A172 (cell line): ENCODE results near the gene KITLG. TPM values are rescaled to one million over a fixed set of nuclear protein-coding genes. Genes with fewer than 3 reads are reported as not detected.
"Not testable (repeated sequence)": the region's sequence is repeated elsewhere in the genome, so short reads cannot be mapped to it uniquely, and the experiment has no call there.

Experiments used
- DNase-seq: peaks from one replicate; pipeline ENCODE4 v3.0.0-alpha.2; 2015; ENCODE audit warnings: low spot score
- total RNA-seq: library from RNA; depleted of rRNA; stranded (reverse); fragments of >200 nt; shearing (Covaris generic); gene quantifications from 2 replicates; pipeline ENCODE4 v1.2.3, GENCODE V29; 2014

The KITLG gene
- total RNA-seq, 1 experiment from 2014 or later = 7.8 TPM

DNA sequence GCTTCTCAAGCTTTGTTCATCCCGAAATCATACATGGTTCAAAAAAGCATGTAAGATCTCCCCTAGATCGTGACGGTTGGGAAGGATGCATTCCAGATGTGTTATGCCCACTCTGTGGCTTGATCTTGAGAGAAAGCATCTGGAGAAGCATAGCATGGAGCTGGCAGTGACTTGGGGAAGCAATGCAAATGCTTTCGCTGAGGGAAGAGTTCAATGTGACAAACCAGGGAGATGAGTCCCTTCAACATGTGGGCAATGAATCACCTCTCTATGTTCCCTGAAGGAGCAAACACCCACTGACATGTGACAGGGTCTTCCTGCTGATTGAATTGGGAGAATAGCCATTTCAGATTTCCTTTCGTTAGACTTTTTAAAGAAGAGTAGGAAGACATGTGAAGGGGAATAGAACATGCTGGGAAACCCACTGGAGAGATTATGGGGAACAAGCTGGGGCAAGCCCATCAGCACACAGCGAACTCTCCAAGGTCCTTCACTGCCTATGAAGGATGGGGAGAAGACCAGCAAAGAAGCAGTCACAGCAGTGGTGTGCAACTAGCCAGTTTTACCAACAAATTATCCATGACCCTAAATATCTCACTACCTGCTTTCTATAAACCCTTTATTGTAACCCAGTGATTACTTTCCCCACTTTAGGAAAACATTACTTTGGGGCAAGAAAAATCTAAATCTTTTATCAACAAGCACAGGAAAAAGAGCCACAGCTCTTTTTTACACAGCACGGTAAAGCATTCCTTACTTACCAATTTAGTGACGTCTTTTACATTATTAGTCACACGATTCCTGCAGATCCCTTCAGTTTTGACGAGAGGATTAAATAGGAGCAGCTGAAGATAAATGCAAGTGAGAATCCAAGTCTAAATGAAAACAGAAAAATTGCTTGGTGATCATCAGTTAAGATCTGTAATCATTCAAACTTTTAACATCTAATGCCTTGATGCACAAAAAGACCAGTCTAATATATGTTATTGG, 35.0 kb downstream of the KITLG start:
- DNase-seq = no peak

DNA sequence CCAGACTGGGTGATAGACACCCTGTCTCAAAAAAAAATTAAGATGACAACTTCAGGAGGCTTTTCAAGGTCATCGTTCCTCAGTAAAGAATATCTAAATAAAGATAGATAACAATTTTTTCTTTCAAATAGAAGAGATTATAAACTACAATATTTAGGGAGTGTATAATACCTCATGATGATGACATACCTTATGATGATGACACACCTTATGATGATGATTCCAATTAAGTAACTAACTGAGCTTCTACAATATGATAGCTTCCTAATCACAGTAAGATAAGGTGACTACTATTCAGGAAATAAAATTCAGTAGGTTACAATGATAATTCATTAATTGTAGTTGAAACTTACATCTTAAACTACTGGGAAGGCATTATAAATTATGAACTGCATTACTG, 40.4 kb downstream of the KITLG start:
- no peak for DNase-seq

DNA sequence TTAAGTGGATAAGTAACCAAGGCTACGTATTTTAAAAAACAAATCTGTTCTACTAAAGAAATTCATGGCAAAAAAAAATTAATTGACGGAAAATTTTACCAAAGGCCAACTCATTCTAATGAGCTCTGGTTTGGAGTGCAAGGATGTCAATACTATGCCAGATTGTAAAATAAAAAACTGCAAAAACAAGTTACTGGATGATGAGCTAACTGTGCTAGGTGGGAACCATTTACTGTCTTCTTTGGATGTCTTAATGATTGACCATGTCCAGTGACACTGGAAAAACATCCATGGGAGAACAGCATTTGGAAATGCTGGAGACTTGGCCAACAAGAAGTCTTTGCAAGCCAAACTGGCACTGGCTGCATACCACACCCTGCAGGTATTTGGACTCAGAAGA, 41.6 kb downstream of the KITLG start:
- no peak for DNase-seq

DNA sequence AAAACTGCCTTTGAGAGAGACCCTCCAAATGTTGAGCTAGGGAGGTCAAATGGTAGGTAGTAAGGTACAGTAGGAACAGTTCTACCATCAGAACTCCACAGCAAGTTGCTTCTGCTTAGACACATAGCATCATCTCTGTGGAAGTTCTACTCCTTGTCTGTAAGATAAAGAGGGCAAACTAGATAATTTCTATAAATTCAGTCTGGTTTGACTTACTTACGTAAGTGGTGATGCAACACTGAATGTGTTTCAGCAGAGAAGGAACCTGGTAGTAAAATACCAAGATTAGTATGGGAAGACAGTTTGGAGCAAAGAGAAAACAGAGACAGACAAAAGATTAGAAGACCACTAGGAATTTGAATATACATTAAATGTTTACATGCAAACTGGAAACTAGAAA, 42.0 kb downstream of the KITLG start:
- DNase-seq = no peak

DNA sequence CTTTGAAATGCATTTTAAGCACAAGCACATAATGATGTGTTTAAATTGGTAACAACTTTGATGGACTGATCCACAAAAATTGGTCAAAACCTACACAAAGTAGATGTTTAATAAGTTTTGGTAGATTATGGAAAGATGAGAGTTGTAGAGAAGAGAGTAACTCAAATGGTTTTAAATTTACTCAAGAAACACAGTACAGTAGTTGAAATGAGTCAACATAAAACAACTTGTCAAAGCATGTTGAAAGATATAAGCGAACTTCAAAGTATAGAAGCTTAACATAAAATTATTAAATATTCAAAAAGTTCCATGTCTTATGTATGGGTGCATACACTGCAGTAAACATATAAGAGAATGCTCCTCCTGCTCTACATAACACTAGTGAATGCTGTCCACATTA, 49.4 kb downstream of the KITLG start:
- DNase-seq = no peak

DNA sequence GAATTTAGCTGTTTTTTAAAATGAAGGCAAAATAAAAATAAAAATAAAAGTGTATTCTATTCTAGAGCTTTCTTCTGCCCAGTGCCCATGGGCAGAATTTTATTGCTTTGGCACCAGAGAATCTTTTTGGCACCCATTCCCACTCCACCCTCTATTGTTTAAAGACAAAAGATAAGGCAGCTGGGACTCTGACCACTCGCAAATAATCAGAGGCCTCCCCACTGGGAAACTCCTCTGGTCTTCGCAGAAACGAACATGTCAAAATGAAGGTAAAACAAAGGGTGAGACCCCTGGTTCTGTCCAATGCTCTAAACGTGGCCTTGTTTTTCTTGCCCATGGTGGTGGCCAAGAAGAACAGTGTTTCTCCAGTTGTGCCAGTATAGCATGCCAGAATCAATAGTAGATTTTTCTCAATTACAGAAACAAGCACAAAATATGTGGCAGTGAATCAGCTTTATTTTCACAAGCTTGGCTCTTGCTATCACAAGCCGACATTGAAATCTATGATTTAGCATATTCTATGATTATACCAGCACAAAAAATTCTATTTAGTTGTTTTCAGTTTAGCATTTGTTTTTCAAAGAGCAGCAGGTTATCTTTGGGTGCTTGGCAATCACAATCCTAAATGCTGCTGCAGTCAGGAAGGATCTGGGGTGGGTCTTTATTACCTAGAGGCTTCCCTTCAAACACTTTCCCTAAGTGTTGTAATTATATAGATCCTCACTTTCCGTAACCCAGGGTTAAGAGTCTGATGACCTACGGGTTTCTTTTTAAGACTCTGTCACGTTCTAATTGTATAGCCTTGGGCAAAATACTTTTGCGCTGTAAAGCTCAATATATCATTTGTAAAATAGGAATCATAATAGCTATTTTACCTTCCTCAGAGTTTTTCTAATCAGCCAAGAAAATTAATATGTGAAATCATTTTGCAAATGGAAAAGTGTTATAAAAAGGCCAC, 50.5 kb downstream of the KITLG start:
- no peak for DNase-seq

DNA sequence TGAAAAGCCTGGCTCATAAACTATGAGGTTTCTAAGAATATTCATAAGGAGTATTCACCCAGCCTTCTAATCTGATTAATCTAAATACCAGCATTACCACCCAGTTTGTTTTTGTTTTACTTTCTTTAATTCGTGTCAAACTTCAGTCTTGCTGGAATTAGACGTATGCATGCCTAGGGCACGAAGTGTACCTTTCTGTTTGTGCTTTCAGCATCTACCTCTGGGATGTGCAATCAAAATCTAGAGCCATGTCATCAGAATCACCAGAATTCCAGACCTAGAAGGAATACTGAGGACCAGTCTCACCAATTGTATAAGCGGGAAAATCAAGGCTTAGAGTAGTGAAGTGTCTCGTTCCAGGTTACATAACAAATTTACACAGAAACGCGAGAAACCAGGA, 57.3 kb downstream of the KITLG start:
- DNase-seq = no peak

DNA sequence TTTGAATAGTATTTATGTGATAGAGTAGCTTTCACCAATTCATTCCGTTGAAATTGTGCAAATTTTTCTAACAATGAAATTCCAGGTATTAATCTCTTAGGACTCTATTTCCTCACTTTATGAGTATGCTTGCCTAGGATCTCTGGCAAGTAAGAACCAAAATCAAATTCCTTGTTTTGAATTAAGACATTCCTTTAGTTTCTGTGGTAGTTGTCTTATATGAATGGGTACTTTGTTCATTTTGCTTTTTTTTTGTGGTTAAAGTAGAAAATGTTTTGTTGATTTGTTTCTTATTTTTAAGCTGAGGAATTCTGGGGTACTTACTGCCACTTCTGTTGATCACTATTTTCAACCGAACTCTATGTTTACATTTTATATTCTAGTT, 59.8 kb downstream of the KITLG start:
- DNase-seq = no peak

DNA sequence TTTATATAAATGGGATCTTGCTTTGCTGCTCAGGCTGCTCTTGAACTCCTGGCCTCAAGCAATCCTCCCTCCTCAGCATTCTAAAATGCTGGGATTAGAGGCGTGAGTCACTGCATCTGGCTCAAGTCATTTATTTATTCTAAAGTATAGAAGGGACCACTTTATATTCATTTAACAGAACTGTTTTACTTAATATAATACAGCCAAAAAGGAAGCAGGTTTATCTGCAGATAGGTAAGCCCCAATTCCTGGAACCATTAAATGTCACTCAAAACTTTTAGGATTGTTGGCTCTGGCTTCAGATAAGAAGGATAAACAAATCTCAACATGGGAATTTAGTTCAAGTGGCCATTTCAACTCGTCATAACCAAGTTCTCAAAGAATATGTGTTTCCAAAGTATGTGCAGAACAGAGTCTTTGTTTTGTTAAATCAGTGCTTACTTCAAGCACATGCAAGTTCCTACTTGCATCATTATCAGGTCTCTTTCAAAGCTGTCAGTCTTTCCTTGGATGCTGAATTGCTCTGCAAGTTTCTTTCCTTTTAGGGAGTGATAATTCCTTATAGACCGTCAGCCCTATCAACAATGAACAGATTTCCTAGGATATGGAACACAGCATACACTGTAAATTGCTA, 60.4 kb downstream of the KITLG start:
- DNase-seq = no peak

DNA sequence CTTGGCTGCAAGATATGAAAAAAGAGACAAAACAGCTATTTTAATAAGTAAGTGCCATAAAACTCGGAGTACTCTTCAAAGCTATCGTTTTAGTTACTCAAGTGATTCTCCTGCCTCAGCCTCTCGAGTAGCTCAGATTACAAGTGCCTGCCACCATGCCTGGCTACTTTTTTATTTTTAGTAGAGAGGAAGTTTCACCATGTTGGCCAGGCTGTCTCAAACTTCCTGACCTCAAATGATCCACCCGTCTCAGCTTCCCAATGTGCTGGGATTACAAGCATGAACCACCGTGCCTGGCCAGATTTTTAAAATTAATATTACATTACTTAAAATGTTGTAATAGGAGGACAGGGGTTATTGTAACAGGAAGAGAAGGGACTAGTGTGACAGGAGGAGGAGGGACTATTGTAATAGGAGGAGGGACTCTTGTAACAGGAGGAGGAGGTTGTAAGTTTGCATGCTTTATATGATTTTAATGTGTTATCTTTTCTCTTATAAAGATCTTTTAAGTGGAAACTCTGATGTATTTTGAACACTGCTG, 61.3 kb downstream of the KITLG start:
- no peak for DNase-seq

DNA sequence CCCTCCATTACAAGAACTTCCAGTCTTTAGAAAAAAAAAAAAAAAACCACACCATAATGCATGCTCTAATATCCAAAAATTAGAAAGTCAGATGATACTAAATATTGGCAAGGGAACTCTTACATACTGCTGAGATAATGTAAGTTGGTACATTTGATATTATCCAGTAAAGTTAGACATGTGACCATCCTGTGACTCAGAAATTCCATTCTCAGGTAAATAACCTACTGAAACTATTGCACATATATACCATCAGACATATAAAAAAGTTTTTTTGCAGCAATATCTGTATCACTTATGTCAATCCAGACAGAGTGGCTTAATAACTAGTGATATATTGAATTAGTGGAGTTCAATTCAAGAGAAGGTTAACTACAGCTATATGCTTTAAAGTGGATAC, 63.5 kb downstream of the KITLG start:
- no peak for DNase-seq

DNA sequence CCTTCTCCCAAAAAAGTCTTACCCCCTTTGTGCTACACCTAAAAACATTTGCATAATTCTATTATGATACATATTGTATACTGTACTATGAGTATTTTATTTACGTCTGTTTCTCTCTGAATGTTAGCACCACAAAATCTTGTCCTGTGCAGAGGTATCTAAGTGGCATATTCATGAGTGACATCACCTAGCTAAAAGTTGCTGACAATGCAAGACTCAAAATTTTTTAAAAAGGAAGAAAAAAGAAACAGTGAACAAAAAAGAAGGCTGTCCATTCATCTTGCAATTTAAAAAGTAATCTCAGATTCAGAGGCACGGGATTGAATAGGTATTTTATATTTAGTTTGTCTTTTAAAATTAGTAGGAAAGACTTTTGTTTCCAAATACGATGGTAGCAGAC, 69.4 kb downstream of the KITLG start:
- DNase-seq = no peak

DNA sequence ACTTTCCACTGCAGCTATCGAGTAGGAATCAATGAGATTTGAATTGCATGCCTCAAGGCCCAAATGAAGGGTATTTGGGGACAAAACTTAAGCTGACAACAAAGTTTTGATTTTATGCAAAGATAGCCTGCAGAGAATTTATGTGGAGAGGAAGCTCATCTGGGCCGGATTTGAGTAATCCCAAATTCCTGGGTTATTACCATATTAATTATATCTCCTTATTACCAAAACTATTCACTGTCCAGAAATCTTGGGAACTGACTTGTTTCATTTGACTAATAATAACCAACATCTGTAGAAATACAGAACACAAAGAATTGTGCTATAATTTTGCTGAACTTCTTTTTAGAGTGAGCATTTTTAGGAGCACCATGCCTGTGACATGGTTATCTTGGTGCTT, 70.4 kb downstream of the KITLG start:
- DNase-seq = no peak

DNA sequence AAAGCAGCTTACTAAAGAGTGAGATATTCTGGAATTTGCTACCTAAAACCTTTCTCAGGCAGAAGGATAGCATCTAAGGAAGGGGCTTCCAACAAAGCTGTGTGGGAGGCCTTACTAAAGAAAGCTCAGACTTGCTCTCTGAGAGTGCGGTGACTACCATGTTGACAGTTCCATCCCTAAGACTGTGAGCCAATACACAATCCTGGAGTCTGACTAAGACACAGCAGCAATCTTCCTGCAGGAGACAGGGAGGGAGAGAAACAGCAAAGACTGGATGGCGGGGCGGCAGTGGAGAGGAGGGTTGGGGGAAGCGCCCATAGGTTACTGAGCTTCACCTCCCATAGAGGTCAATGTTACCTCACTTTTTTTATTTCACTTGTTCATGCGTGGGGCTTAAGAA, 70.9 kb downstream of the KITLG start:
- DNase-seq = no peak

DNA sequence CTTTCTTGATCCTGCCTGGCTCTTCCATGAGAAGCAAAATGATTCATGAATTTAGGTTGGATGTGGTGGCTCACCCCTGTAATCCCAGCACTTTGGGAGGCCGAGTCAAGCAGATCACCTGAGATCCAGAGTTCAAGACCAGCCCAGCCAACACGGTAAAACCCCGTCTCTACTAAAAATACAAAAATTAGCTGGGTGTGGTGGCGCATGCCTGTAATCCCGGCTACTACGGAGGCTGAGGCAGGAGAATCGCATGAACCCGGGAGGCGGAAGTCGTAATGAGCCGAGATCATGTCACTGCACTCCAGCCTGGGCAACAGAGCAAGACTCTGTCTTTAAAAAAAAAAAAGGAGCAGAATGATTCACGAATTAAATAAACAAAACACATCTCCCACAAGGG, 72.4 kb downstream of the KITLG start:
- not testable (repeated sequence) for DNase-seq

DNA sequence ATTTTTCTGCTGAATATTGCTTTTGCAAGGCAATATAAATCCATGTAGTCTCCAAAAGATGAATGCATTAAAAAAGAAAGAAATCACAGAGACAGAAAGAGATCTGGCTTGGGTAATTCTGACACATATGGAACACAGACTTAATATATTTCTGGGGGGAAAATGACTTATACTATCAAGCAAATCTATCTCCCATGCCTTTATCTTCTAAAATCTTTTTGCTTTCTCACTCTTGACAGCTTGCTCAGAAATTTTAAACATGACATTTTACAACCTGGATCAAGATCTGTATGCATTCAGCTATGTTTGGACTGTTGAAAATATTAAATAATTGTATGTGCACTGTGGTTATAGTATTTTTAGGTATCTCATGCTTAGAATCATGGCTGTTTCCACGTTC, 73.0 kb downstream of the KITLG start:
- DNase-seq = no peak

DNA sequence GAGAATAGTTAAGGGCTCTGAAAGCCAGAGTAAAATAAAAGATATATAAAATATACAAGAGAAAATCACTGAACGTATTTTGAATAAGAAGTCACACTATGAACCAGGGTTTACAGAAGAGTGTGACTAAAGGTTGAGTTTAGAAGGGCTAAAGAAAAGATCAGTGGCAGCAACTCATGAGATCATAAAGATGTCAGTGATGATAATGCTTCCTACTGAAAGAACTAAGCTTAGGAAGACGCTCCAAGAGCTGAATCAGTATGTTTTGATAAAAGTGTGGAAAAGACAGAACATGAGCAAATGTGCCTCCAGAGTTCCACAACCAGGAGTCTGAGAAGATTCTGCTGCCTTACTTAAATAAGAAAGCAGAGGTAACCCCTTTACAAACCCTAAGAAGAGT, 74.6 kb downstream of the KITLG start:
- no peak for DNase-seq

DNA sequence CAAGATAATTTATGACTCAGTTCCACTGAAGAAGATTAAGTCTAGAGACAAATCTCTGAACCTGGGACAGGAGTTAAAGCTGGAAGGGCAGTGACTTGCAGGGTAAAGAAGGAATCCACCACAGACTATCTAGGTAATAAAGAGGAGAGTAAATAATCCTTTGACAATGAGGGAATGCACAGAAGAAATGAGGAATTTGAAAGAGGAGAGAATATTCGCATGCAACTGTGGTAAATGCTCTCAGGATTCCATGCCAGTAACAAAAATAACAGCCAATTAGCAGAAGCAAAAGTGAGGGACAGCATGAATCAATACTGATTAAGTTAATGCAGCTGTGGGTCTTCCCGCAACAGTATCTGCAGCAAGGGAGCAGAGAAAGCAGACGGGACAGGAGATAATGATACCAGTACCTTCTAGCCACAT, 77.0 kb downstream of the KITLG start:
- no peak for DNase-seq

DNA sequence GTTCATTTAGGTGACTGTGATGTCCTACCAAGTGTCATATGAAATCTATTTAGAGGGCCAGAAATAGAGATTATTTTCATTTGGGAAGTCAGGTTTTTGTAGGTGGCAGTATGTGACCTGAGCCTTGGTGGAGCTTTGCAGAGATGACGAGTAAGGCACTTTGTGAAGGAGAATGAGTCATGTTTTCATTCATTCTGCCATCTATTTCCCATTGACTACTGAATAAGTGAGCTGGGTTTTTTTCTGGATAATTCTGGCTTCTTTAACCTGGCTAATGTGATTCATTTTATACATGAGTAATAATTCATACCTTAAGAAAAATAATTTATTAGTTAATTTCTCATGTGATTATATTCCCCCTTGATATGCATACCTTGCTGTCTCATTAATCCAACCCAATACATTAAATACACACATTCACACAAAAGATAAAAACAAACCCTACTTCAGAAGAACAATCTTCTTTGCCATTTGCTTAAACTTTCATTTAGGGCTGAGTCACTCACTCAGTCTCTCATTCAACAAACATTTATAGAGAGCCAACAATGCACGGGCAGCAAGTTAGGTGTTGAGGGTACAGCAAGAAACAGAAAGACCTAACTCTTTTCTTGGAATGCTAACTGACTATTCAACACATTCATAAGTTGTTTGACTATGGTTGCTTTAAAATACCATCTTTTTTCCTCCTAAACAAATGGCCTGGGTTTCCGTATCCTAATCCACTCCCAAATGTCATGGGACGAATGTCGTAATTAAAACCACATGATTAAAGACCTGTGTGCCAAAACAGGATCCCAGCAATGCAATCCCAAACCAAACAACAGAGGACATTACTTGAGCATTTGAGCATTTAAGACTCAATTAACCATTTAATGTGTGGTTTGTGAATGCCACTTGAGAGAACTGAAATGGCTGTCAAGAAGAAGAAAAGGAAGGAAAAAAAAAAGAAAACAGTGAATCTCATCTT, 78.0 kb downstream of the KITLG start:
- peak; percentile 17 for DNase-seq

DNA sequence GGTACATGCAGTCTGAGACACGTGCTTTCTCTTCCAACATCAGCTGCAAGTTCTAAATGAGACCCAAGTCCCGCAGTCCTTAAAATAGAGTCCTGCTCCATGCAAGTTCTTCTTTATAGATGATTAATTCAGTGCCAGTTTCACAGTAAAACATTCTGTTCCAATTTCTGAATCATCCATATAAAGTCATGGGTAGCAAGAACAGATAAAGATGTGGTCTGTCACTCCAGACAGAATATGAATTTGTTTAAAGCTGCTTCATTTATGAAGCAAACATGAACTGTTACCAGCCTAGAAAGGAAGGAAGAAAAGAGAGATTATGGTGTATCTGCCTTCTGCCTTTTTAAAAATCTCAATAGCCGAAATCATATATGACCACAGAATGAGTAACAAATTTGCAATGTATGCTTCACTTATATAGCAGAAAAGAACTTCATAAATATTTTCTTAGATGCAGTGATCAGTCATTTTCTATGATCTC, 83.3 kb downstream of the KITLG start:
- no peak for DNase-seq
